ENCODE results near the gene PPP1R16B.

PPP1R16B gene

DNA sequence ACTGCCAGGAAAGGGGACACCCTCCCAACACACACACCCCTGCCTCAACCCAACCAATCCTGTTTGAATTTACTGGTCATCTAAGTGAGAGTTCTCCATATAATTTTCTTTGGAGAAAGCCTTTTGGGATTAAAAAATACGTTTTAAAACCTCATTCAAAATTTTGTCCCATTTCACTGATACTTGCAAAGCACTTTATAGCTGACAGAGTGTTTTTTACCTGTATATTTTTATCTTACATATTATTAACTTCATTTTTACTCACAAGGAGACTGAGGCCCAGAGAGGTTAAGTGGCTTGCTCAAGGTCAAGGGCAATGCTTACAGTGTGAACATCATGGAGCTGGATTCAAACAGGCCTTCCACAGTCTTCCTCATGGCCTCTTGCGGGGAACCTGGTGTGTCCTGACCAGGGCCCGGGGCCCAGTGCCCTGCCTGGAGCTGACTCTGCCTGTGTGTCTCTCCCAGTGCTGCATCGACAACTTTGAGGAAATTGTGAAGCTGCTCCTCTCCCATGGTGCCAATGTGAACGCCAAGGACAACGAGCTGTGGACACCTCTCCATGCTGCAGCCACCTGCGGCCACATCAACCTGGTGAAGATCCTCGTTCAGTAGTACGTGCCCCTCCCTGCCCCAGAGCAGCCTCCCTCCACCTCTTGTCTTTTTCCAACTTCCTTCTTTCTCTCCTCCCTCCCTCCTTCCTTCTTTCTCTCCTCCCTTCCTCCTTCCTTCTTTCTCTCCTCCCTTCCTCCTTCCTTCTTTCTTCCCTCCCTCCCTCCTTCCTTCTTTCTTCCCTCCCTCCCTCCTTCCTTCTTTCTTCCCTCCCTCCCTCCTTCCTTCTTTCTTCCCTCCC is 89.8 kb downstream of the PPP1R16B start:
- TF ChIP-seq CTCF (IDR thresholded peaks at IDR 0.05; ENCODE audit: low read depth, low read length, missing control alignments) = no peak
- DNase-seq = no peak
- Histone ChIP-seq H3K36me3 (replicated peaks) (no peaks in the 10 kb centered on the region), H3K27ac (no peak overlapping the region), H3K4me3 (ENCODE audit: low read depth, low read length) (no peak overlapping the region), H3K27me3 (replicated peaks) (peaks cover 6% of the 10 kb centered on the region)
- in situ Hi-C loops (cut with HindIII; ENCODE audit: low pct_ligation_motif_present, low sequenced_read_pairs) = no loop called here

DNA sequence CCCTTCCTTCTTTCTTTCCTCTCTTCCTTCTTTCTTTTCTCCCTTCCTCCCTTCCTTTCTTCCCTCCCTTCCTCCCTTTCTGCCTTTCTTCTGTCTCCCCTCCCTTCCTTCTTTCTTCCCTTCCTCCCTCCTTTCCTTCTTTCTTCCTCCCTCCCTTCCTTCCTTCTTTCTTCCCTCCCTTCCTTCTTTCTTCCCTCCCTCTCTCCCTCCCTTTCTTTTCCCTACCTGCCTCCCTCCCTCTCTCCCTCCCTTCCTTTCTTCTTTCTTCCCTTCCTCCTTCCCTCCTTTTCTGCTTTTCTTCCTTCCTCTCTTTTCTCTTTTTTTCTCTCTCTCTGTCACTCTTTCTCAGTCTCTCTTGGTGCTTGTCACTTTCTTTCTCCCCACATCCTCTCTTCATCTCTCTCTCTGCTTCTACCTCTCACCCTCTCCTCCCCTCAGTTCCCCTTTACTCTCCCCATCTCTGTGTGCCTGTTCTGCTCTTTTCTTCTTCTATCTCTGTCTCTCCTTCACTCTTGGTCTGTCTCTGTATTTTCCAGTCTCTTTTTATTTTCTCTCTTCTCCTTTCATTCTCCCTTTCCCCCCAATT is 90.6 kb downstream of the PPP1R16B start:
- Histone ChIP-seq H3K27ac (no peak overlapping the region), H3K27me3 (replicated peaks) (peaks cover 6% of the 10 kb centered on the region), H3K36me3 (replicated peaks) (no peaks in the 10 kb centered on the region), H3K4me3 (ENCODE audit: low read depth, low read length) (no peak overlapping the region)
- no peak for DNase-seq
- TF ChIP-seq CTCF (IDR thresholded peaks at IDR 0.05; ENCODE audit: low read depth, low read length, missing control alignments) = no peak
- in situ Hi-C loops (cut with HindIII; ENCODE audit: low pct_ligation_motif_present, low sequenced_read_pairs) = no loop called here

DNA sequence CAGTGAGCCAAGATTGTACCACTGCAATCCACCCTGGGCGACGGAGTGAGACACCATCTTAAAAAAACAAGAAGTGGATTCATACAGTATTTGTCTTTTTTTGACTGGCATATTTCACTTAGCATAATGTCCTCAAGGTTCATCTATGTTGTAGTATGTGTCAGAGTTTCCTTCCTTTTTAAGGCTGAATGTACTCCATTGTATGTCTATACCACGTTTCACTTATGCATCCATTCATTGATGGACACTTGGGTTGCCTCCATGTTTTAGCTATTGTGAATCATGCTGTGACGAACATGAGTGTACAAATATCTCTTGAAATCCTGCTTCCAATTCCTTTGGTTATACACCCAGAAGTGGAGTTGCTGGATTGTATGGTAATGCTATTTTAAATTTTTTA is 91.8 kb downstream of the PPP1R16B start:
- no peak overlapping the region for H3K4me3 ChIP-seq (ENCODE audit: low read depth, low read length)
- TF ChIP-seq CTCF (IDR thresholded peaks at IDR 0.05; ENCODE audit: low read depth, low read length, missing control alignments) = no peak

GRCh38 chr20:38900606-38901005 is 95.1 kb downstream of the PPP1R16B start:
- in situ Hi-C loops (cut with HindIII; ENCODE audit: low pct_ligation_motif_present, low sequenced_read_pairs) = no loop called here
- TF ChIP-seq CTCF (IDR thresholded peaks at IDR 0.05; ENCODE audit: low read depth, low read length, missing control alignments) = no peak
- H3K27me3 ChIP-seq (replicated peaks) = no peaks in the 10 kb centered on the region
- H3K36me3 ChIP-seq (replicated peaks) = no peaks in the 10 kb centered on the region
- no peak overlapping the region for H3K27ac ChIP-seq
- no peak overlapping the region for H3K4me3 ChIP-seq (ENCODE audit: low read depth, low read length)
- DNase-seq = no peak

More for the DNA sequence above, 91.8 kb downstream of the PPP1R16B start:
- Histone ChIP-seq H3K27me3 (replicated peaks) (peaks cover 6% of the 10 kb centered on the region), H3K36me3 (replicated peaks) (no peaks in the 10 kb centered on the region), H3K27ac (no peak overlapping the region)
- in situ Hi-C loops (cut with HindIII; ENCODE audit: low pct_ligation_motif_present, low sequenced_read_pairs) = no loop called here
- no peak for DNase-seq

- Histone ChIP-seq H3K36me3 (replicated peaks) (no peaks in the 10 kb centered on the region), H3K27me3 (replicated peaks) (no peaks in the 10 kb centered on the region), H3K27ac (no peak overlapping the region), H3K4me3 (ENCODE audit: low read depth, low read length) (no peak overlapping the region)
- in situ Hi-C loops (cut with HindIII; ENCODE audit: low pct_ligation_motif_present, low sequenced_read_pairs) = no loop called here
- no peak for DNase-seq
- no peak for TF ChIP-seq CTCF (IDR thresholded peaks at IDR 0.05; ENCODE audit: low read depth, low read length, missing control alignments)
Observed at GRCh38 chr20:38902601-38903000, 97.1 kb downstream of the PPP1R16B start.

Measured in brain microvascular endothelial cell (primary cell).